ENCODE measurements around the gene POU4F2.

Gene POU4F2

GRCh38 chr4:146638786-146639505, at the start of gene POU4F2:
TSS of gene POU4F2 (plus strand) at chr4:146638893. CDS start at chr4:146639141, 248 bp downstream.
- no peak for DNase-seq (ENCODE audit: low spot score)

- DNase-seq (ENCODE audit: low spot score) = no peak
These were observed 47.9 kb upstream of the POU4F2 start for GRCh38 chr4:146590801-146591200.

- DNase-seq (ENCODE audit: low spot score) = no peak
These were observed 46.7 kb upstream of the POU4F2 start for GRCh38 chr4:146592019-146592418.

GRCh38 chr4:146632770-146633470, 5.8 kb upstream of the POU4F2 start:
- no peak for DNase-seq (ENCODE audit: low spot score)

- no peak for DNase-seq (ENCODE audit: low spot score)
These were observed 5.3 kb upstream of the POU4F2 start for GRCh38 chr4:146633471-146633800.

GRCh38 chr4:146634825-146635224, 3.9 kb upstream of the POU4F2 start:
- DNase-seq (ENCODE audit: low spot score) = no peak

- no peak for DNase-seq (ENCODE audit: low spot score)
These were observed 916 bp upstream of the POU4F2 start for GRCh38 chr4:146637621-146638332.

GRCh38 chr4:146638333-146638785, 334 bp upstream of the POU4F2 start:
- no peak for DNase-seq (ENCODE audit: low spot score)

GRCh38 chr4:146639506-146639932, 826 bp downstream of the POU4F2 start:
- DNase-seq (ENCODE audit: low spot score) = no peak

- no peak for DNase-seq (ENCODE audit: low spot score)
These were observed 1.4 kb downstream of the POU4F2 start for GRCh38 chr4:146640021-146640464.

- no peak for DNase-seq (ENCODE audit: low spot score)
These were observed 1.9 kb downstream of the POU4F2 start for GRCh38 chr4:146640465-146641061.

- DNase-seq (ENCODE audit: low spot score) = no peak
These were observed 3.1 kb downstream of the POU4F2 start for GRCh38 chr4:146641762-146642161.

- no peak for DNase-seq (ENCODE audit: low spot score)
These were observed 5.2 kb downstream of the POU4F2 start for GRCh38 chr4:146643812-146644401.

- no peak for DNase-seq (ENCODE audit: low spot score)
These were observed 7.2 kb downstream of the POU4F2 start for GRCh38 chr4:146645921-146646320.

GRCh38 chr4:146646593-146647325, 8.1 kb downstream of the POU4F2 start:
- DNase-seq (ENCODE audit: low spot score) = no peak

- DNase-seq (ENCODE audit: low spot score) = no peak
These were observed 9.1 kb downstream of the POU4F2 start for GRCh38 chr4:146647615-146648460.

- no peak for DNase-seq (ENCODE audit: low spot score)
These were observed 9.7 kb downstream of the POU4F2 start for GRCh38 chr4:146648461-146648783.

- no peak for DNase-seq (ENCODE audit: low spot score)
These were observed 10.5 kb downstream of the POU4F2 start for GRCh38 chr4:146649232-146649631.

GRCh38 chr4:146650034-146650433, 11.3 kb downstream of the POU4F2 start:
- DNase-seq (ENCODE audit: low spot score) = no peak

- no peak for DNase-seq (ENCODE audit: low spot score)
These were observed 16.2 kb downstream of the POU4F2 start for GRCh38 chr4:146654687-146655520.
